Neural crest cell (in vitro differentiated cells): Measurements from ENCODE around the gene MUS81. TPM values are rescaled to one million over a fixed set of nuclear protein-coding genes. Genes with fewer than 3 reads are reported as not detected.

Experiments
- DNase-seq: peaks from one replicate; pipeline ENCODE4 v3.0.0; 2021; ENCODE audit warnings: low read depth, mixed read lengths, low spot score
- H3K27ac Mint-ChIP-seq: one replicate; pipeline ENCODE4 v1.8.0; 2021; ENCODE audit warnings: mild to moderate bottlenecking, mixed read lengths; ENCODE audit not compliant: unreplicated experiment
- H3K27me3 Mint-ChIP-seq: 2 replicates; pipeline ENCODE4 v1.8.0; 2021; ENCODE audit warnings: low read depth, mild to moderate bottlenecking, mixed read lengths
- H3K36me3 Mint-ChIP-seq: 2 replicates; pipeline ENCODE4 v1.8.0; 2021; ENCODE audit warnings: low read depth, mild to moderate bottlenecking, mixed read lengths
- H3K4me1 Mint-ChIP-seq: 2 replicates; pipeline ENCODE4 v1.8.0; 2021; ENCODE audit warnings: mixed read lengths
- H3K4me3 Mint-ChIP-seq: one replicate; pipeline ENCODE4 v1.8.0; 2021; ENCODE audit warnings: mild to moderate bottlenecking, mixed read lengths
- H3K9me3 Mint-ChIP-seq: 2 replicates; pipeline ENCODE4 v1.8.0; 2021; ENCODE audit warnings: mixed read lengths
- long read RNA-seq: library from polyadenylated mRNA; unstranded; transcript quantifications from one replicate; pipeline ENCODE4 v2.0.0, GENCODE V29; 2020
- total RNA-seq: library from RNA; stranded (reverse); gene quantifications from 2 replicates; pipeline ENCODE4 v1.2.1, GENCODE V29; 2021
- TF ChIP-seq, protein P1 (sequence below): fragments of 200-600 bp; sonication (generic); conservative IDR thresholded peaks from 2 replicates; pipeline ENCODE4 v1.5.0; 2021; ENCODE audit warnings: antibody characterized with exemption, mild to moderate bottlenecking

The MUS81 gene, protein sequence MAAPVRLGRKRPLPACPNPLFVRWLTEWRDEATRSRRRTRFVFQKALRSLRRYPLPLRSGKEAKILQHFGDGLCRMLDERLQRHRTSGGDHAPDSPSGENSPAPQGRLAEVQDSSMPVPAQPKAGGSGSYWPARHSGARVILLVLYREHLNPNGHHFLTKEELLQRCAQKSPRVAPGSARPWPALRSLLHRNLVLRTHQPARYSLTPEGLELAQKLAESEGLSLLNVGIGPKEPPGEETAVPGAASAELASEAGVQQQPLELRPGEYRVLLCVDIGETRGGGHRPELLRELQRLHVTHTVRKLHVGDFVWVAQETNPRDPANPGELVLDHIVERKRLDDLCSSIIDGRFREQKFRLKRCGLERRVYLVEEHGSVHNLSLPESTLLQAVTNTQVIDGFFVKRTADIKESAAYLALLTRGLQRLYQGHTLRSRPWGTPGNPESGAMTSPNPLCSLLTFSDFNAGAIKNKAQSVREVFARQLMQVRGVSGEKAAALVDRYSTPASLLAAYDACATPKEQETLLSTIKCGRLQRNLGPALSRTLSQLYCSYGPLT
- 63.8 and 73.5 TPM in 2 replicates for total RNA-seq
- long read RNA-seq, partial matches to known transcripts: 2 of 5 reads
- long read RNA-seq, other reads (novel, unspliced or antisense): 3 of 5 reads

GRCh38 chr11:65860278-65861164 is at the start of gene MUS81:
TSS of gene MUS81 (plus strand) at chr11:65860433. CDS start at chr11:65860754, 321 bp downstream.
- Mint-ChIP-seq H3K27me3 (peaks cover 12% of the 10 kb centered on the region), H3K4me3 (peak within 1 kb of the TSS; percentile 95), H3K27ac (peak within 1 kb of the TSS; percentile 99), H3K9me3 (no peaks in the 10 kb centered on the region), H3K4me1 (peaks cover 45% of the 10 kb centered on the region), H3K36me3 (peaks cover 19% of the 10 kb centered on the region)
- TF ChIP-seq, protein P1, sequence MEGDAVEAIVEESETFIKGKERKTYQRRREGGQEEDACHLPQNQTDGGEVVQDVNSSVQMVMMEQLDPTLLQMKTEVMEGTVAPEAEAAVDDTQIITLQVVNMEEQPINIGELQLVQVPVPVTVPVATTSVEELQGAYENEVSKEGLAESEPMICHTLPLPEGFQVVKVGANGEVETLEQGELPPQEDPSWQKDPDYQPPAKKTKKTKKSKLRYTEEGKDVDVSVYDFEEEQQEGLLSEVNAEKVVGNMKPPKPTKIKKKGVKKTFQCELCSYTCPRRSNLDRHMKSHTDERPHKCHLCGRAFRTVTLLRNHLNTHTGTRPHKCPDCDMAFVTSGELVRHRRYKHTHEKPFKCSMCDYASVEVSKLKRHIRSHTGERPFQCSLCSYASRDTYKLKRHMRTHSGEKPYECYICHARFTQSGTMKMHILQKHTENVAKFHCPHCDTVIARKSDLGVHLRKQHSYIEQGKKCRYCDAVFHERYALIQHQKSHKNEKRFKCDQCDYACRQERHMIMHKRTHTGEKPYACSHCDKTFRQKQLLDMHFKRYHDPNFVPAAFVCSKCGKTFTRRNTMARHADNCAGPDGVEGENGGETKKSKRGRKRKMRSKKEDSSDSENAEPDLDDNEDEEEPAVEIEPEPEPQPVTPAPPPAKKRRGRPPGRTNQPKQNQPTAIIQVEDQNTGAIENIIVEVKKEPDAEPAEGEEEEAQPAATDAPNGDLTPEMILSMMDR: peak; percentile 96
- peak; percentile 98 for DNase-seq

DNA sequence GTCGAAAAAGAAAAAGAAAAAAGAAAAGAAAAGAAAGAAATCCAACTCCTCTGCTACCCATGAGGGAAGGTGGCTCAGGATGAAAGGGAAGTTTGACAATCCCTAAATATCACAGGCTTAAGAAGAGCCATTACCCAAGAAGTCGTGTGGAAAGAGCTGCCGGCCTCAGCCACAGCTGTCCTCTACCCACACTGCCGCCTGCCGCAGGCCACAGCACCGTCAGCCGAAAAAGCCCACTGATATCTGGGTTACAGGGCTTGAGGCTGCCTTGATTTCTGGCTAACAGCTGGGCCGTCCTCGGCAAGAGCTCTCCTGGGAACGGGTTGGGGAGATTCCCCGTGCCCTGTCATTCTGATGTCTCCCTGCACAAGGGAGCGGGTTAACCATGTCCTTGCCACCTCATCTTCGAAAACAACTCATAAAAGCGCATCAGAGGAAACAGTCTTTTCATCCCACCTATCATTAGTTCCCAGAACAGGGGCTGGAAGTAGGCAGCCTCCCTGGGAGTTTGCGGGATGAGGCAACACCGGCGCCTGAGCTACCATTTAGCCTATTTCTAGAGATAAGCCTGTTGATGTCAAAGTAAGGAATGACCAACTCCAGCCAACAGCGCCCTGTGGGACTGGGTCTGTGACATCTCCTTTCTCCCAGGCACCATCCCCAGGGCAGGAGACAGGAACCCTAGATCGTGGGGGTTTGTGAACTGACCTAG is 48.3 kb upstream of the MUS81 start:
- H3K36me3 Mint-ChIP-seq: no peaks in the 10 kb centered on the region
- no peak overlapping the region for H3K27ac Mint-ChIP-seq
- H3K9me3 Mint-ChIP-seq: no peaks in the 10 kb centered on the region
- peaks cover 17% of the 10 kb centered on the region for H3K27me3 Mint-ChIP-seq
- no peak for DNase-seq
- H3K4me3 Mint-ChIP-seq: no peak overlapping the region
- TF ChIP-seq, protein P1: no peak
- peaks cover 9% of the 10 kb centered on the region for H3K4me1 Mint-ChIP-seq

- DNase-seq: no peak
- Mint-ChIP-seq H3K27ac (peak overlapping the region; percentile 63), H3K4me3 (peak overlapping the region; percentile 52), H3K36me3 (no peaks in the 10 kb centered on the region), H3K4me1 (peaks cover 14% of the 10 kb centered on the region), H3K27me3 (peaks cover 11% of the 10 kb centered on the region), H3K9me3 (no peaks in the 10 kb centered on the region)
- TF ChIP-seq, protein P1: no peak
Observed at GRCh38 chr11:65814131-65814985, 45.9 kb upstream of the MUS81 start.

- Mint-ChIP-seq H3K4me3 (no peak overlapping the region), H3K27ac (no peak overlapping the region), H3K9me3 (no peaks in the 10 kb centered on the region), H3K4me1 (peaks cover 14% of the 10 kb centered on the region), H3K27me3 (peaks cover 11% of the 10 kb centered on the region), H3K36me3 (no peaks in the 10 kb centered on the region)
- TF ChIP-seq, protein P1: no peak
- DNase-seq: no peak
Observed at GRCh38 chr11:65814986-65815565, 45.2 kb upstream of the MUS81 start.
